Suprapubic skin (tissue), 4 donors: ENCODE measurements around the gene CAMSAP1.

Source experiments
- EP300 ChIP-seq: sonication (generic); formaldehyde crosslinking; IDR thresholded peaks from one replicate; pipeline ENCODE4 v1.6.1; 2017; ENCODE audit warnings: antibody characterized with exemption
- POLR2A ChIP-seq, 2 donors: fragments of 450-650 bp; IDR thresholded peaks; one replicate each; pipeline ENCODE4 v1.6.1; 2017; ENCODE audit warnings: antibody characterized with exemption in 2 of 2, mild to moderate bottlenecking in 2 of 2, moderate library complexity in 2 of 2
- POLR2AphosphoS5 ChIP-seq, 3 donors: sonication (generic); formaldehyde crosslinking; IDR thresholded peaks; one replicate each; pipeline ENCODE4 v1.6.1; 2017; ENCODE audit warnings: antibody characterized with exemption in 3 of 3
- TF ChIP-seq, protein P1 (sequence below), 2 donors: fragments of 200-600 bp in 1 of 2; fragments of 450-650 bp in 1 of 2; sonication (generic) in 1 of 2; IDR thresholded peaks; one replicate each; pipeline ENCODE4 v1.5.1; 2016 to 2019; ENCODE audit warnings: antibody characterized with exemption in 2 of 2, mild to moderate bottlenecking in 1 of 2, moderate library complexity in 1 of 2

DNA sequence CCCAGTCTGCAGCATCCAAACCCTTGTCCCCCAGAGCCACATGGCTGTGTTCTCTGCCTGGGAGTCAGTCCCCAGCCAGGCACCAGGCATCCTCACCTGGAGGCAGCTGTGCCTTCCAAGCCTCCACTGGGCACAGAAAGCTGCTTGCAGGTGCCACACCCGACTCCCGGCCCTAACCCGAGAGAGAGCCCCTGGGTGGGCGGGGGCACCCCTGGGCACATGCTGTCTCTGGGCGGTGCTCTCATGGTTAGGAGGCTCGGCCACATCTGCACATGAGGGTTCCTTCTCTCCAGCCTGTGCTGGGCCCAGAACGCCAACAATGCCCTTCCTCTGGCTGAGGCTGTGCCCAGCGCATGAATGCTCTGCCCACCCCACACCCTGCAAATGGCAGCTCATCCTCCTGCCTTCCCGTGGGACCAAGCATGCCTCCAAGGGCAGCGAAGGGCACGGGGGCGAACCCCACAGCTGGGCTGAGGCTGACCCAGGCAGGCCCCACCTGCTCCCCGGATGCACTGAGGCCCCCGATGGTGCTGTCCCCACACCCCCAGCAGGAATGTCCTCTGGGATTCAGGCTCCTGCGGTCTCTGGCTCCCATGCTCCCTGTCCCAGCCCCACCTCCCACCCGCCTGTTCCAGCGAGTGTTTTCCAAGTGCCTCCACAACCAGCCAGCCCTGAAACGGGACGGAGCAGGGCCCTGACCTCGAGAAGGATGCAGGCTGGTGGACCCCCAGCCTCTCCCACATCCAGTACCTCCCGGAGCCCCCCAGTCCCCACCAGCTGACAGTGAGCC is 22.5 kb upstream of the CAMSAP1 start:
- TF ChIP-seq, protein P1, sequence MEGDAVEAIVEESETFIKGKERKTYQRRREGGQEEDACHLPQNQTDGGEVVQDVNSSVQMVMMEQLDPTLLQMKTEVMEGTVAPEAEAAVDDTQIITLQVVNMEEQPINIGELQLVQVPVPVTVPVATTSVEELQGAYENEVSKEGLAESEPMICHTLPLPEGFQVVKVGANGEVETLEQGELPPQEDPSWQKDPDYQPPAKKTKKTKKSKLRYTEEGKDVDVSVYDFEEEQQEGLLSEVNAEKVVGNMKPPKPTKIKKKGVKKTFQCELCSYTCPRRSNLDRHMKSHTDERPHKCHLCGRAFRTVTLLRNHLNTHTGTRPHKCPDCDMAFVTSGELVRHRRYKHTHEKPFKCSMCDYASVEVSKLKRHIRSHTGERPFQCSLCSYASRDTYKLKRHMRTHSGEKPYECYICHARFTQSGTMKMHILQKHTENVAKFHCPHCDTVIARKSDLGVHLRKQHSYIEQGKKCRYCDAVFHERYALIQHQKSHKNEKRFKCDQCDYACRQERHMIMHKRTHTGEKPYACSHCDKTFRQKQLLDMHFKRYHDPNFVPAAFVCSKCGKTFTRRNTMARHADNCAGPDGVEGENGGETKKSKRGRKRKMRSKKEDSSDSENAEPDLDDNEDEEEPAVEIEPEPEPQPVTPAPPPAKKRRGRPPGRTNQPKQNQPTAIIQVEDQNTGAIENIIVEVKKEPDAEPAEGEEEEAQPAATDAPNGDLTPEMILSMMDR (IDR thresholded peaks at IDR 0.05) = no peak
- TF ChIP-seq EP300 (no peak), POLR2AphosphoS5 (IDR thresholded peaks at IDR 0.05) (no peak), POLR2A (IDR thresholded peaks at IDR 0.05) (no peak)
